CD14-positive monocyte (primary cell): ENCODE data around the gene TSPAN8. TPM values are rescaled to one million over a fixed set of nuclear protein-coding genes. Genes with fewer than 3 reads are reported as not detected.

Experiments
- DNase-seq, 3 donors: peaks; one replicate each; pipeline ENCODE4 v3.0.0-alpha.2; 2011 to 2022
- H2AFZ ChIP-seq: 2 replicates; pipeline ENCODE4 v1.6.0; 2012; ENCODE audit warnings: mild to moderate bottlenecking, low read depth, low read length, inconsistent platforms; ENCODE audit not compliant: insufficient read depth, poor library complexity, severe bottlenecking
- H3K27ac ChIP-seq, 2 donors: 1 replicate in 1 of 2; 2 replicates in 1 of 2; pipeline ENCODE4 v1.5.1; 2012 to 2013; ENCODE audit warnings: low read length in 2 of 2, control low read depth in 1 of 2, inconsistent platforms in 1 of 2, low read depth in 1 of 2, mild to moderate bottlenecking in 1 of 2
- H3K27me3 ChIP-seq, 2 donors: one replicate each; pipeline versions ENCODE4 v1.6.0 to v1.6.1; 2011 to 2013; ENCODE audit warnings: low read length in 2 of 2; ENCODE audit not compliant: control insufficient read depth in 2 of 2, insufficient read depth in 2 of 2
- H3K36me3 ChIP-seq, 2 donors: replicated peaks in 1 of 2; 1 replicate in 1 of 2; 2 replicates in 1 of 2; pipeline versions ENCODE4 v1.5.1 to v1.6.1; 2012 to 2013; ENCODE audit warnings: low read length in 2 of 2, control low read depth in 1 of 2, inconsistent platforms in 1 of 2, mild to moderate bottlenecking in 1 of 2; ENCODE audit not compliant: insufficient read depth in 2 of 2, control insufficient read depth in 1 of 2
- H3K4me1 ChIP-seq, 2 donors: 1 replicate in 1 of 2; 2 replicates in 1 of 2; pipeline versions ENCODE4 v1.5.1 to v1.6.1; 2012 to 2013; ENCODE audit warnings: low read length in 2 of 2, control low read depth in 1 of 2, inconsistent platforms in 1 of 2, mild to moderate bottlenecking in 1 of 2, moderate library complexity in 1 of 2; ENCODE audit not compliant: insufficient read depth in 2 of 2, control insufficient read depth in 1 of 2
- H3K4me2 ChIP-seq: replicated peaks from 2 replicates; pipeline ENCODE3; 2012; ENCODE audit warnings: low read length, moderate library complexity, mild to moderate bottlenecking; ENCODE audit not compliant: poor library complexity, severe bottlenecking; ENCODE audit errors: extremely low read depth
- H3K4me3 ChIP-seq, 3 experiments: fragments of 200-600 bp in 1 of 3; sonication (generic) in 1 of 3; replicated peaks in 1 of 3; 1 replicate in 2 of 3; 2 replicates in 1 of 3; pipeline ENCODE4 v1.5.1; 2011 to 2013; ENCODE audit warnings: low read length in 3 of 3, mild to moderate bottlenecking in 3 of 3, control low read depth in 2 of 3, low read depth in 2 of 3, inconsistent platforms in 1 of 3, moderate library complexity in 1 of 3
- H3K79me2 ChIP-seq: 2 replicates; pipeline ENCODE4 v1.6.0; 2012; ENCODE audit warnings: mild to moderate bottlenecking, control low read depth, inconsistent platforms, low read length, moderate library complexity; ENCODE audit not compliant: insufficient read depth
- H3K9ac ChIP-seq: 2 replicates; pipeline ENCODE4 v1.6.0; 2017; ENCODE audit warnings: low read length, mild to moderate bottlenecking; ENCODE audit not compliant: insufficient read depth, poor library complexity, severe bottlenecking
- H3K9me3 ChIP-seq, 2 donors: replicated peaks in 1 of 2; 1 replicate in 1 of 2; 2 replicates in 1 of 2; pipeline versions ENCODE4 v1.5.1 to v1.6.1; 2012 to 2013; ENCODE audit warnings: low read length in 2 of 2, control low read depth in 1 of 2; ENCODE audit not compliant: control insufficient read depth in 1 of 2, insufficient read depth in 1 of 2
- H4K20me1 ChIP-seq: 2 replicates; pipeline ENCODE4 v1.6.0; 2012; ENCODE audit warnings: mild to moderate bottlenecking, low read length, control low read depth, moderate library complexity; ENCODE audit not compliant: insufficient read depth
- H3K27ac Mint-ChIP-seq, 7 donors: one replicate each; pipeline ENCODE4 v1.8.0; 2020; ENCODE audit warnings: mild to moderate bottlenecking in 7 of 7, mixed read lengths in 7 of 7, moderate library complexity in 6 of 7, inconsistent platforms in 2 of 7
- H3K27me3 Mint-ChIP-seq, 3 donors: one replicate each; pipeline ENCODE4 v1.8.0; 2021 to 2022; ENCODE audit warnings: low read depth in 3 of 3, mild to moderate bottlenecking in 3 of 3, mixed read lengths in 3 of 3, moderate library complexity in 3 of 3, inconsistent platforms in 1 of 3
- H3K36me3 Mint-ChIP-seq, 2 donors: one replicate each; pipeline ENCODE4 v1.8.0; 2020; ENCODE audit warnings: mixed read lengths in 2 of 2, inconsistent platforms in 1 of 2, mild to moderate bottlenecking in 1 of 2
- H3K4me1 Mint-ChIP-seq: one replicate; pipeline ENCODE4 v1.8.0; 2020; ENCODE audit warnings: mild to moderate bottlenecking, mixed read lengths
- H3K4me3 Mint-ChIP-seq, 2 donors: one replicate each; pipeline ENCODE4 v1.8.0; 2020; ENCODE audit warnings: mild to moderate bottlenecking in 2 of 2, mixed read lengths in 2 of 2, moderate library complexity in 1 of 2
- H3K9me3 Mint-ChIP-seq, 7 donors: one replicate each; pipeline ENCODE4 v1.8.0; 2020 to 2022; ENCODE audit warnings: mixed read lengths in 7 of 7, mild to moderate bottlenecking in 6 of 7, moderate library complexity in 6 of 7, inconsistent platforms in 2 of 7
- WGBS: methylation state at CpG from one replicate; pipeline ENCODE4 v1.1.5; 2013; ENCODE audit warnings: missing lambda C conversion rate; ENCODE audit not compliant: insufficient coverage; 5-methylcytosine and 5-hydroxymethylcytosine counted together
- intact Hi-C, 2 donors: fragments of 100-400 bp; cut with micrococcal nuclease; formaldehyde crosslinking; loops; one replicate each; pipeline versions ENCODE4 v1.15.0 to v1.15.1; 2023
- polyA plus RNA-seq, 3 donors: library from polyadenylated mRNA; depleted of rRNA in 1 of 3; unstranded in 2 of 3; stranded (reverse) in 1 of 3; fragments of 300-500 nt in 2 of 3; fragments of >200 nt in 1 of 3; fragmentation: Illumina TruSeq in 2 of 3; gene quantifications; 1 replicate in 2 of 3; 2 replicates in 1 of 3; pipeline ENCODE4 v1.2.3, GENCODE V29; 2012 to 2021
- TF ChIP-seq, protein P1 (sequence below): fragments of 200-600 bp; IDR thresholded peaks from one replicate; pipeline ENCODE4 v1.8.0; 2022; ENCODE audit warnings: antibody characterized with exemption, mild to moderate bottlenecking

TSPAN8 gene
- polyA plus RNA-seq, 3 donors: not detected

DNA sequence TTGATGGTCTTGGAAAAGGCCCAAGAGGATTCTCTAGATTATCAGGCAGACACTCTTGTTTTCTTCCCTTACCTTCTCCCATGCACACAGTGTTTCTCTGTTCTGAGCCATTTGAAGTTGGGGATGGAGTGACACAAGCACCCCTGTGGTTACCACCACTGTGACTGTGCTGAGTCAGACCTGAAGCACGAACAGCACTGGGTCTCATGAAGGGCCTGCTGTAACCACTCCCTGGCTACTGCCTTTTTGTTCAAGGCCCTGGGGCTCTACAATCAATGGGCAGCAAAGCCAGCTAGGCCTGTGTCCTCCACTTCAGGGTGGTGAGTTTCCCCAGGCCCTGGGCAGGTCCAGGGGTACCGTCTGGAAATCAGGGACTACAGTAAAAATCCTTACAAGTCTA is 65.5 kb downstream of the TSPAN8 start:
- WGBS: 0% methylated on average over 1 of the region's 2 CpGs
- Histone ChIP-seq H3K4me1 (no peaks in the 10 kb centered on the region), H3K9ac (no peak overlapping the region), H3K36me3 (no peaks in the 10 kb centered on the region), H3K27me3 (no peaks in the 10 kb centered on the region), H3K27ac (no peak overlapping the region), H3K4me2 (no peak overlapping the region), H3K9me3 (peaks cover 14 to 23% of the 10 kb centered on the region in 2 donors), H2AFZ (no peak overlapping the region), H4K20me1 (no peaks in the 10 kb centered on the region), H3K79me2 (no peaks in the 10 kb centered on the region), H3K4me3 (no peak overlapping the region)
- Mint-ChIP-seq H3K4me3 (no peak overlapping the region), H3K27ac (no peak overlapping the region), H3K4me1 (no peaks in the 10 kb centered on the region), H3K9me3 (peaks cover 2 to 15% (median 11%) of the 10 kb centered on the region in 7 donors), H3K36me3 (no peaks in the 10 kb centered on the region), H3K27me3 (peaks cover 0 to 2% (median 0%) of the 10 kb centered on the region in 3 donors)
- DNase-seq: no peak
- TF ChIP-seq, protein P1, sequence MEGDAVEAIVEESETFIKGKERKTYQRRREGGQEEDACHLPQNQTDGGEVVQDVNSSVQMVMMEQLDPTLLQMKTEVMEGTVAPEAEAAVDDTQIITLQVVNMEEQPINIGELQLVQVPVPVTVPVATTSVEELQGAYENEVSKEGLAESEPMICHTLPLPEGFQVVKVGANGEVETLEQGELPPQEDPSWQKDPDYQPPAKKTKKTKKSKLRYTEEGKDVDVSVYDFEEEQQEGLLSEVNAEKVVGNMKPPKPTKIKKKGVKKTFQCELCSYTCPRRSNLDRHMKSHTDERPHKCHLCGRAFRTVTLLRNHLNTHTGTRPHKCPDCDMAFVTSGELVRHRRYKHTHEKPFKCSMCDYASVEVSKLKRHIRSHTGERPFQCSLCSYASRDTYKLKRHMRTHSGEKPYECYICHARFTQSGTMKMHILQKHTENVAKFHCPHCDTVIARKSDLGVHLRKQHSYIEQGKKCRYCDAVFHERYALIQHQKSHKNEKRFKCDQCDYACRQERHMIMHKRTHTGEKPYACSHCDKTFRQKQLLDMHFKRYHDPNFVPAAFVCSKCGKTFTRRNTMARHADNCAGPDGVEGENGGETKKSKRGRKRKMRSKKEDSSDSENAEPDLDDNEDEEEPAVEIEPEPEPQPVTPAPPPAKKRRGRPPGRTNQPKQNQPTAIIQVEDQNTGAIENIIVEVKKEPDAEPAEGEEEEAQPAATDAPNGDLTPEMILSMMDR: no peak
- intact Hi-C loops: no loop called here

DNA sequence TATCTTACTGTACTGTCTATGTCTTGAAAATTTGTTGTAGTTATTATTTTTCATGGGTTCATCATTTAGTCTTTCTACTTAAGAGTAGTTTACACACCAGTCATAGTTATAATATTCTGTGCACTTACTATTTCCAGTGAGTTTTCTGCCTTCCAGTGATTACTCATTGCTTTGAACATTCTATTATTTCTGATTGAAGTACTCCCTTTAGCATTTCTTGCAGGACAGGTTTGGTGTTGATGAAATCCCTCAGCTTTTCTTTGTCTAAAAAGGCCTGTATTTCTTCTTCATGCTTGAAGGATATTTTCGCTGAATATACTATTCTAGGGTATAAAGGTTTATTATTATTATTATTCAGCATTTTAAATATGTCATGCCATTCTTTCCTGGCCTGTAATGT is 66.8 kb downstream of the TSPAN8 start:
- Mint-ChIP-seq H3K4me1 (no peaks in the 10 kb centered on the region), H3K27me3 (peaks cover 0 to 2% (median 1%) of the 10 kb centered on the region in 3 donors), H3K27ac (no peak overlapping the region), H3K9me3 (peaks cover 2 to 20% (median 12%) of the 10 kb centered on the region in 7 donors), H3K36me3 (no peaks in the 10 kb centered on the region), H3K4me3 (no peak overlapping the region)
- no peak overlapping the region for H3K4me2 ChIP-seq
- DNase-seq: no peak
- intact Hi-C loops: no loop called here
- H3K4me1 ChIP-seq: no peaks in the 10 kb centered on the region
- no peaks in the 10 kb centered on the region for H4K20me1 ChIP-seq
- H3K4me3 ChIP-seq: no peak overlapping the region
- H3K36me3 ChIP-seq: no peaks in the 10 kb centered on the region
- H3K9me3 ChIP-seq: peaks cover 18 to 23% of the 10 kb centered on the region in 2 donors
- H3K9ac ChIP-seq: no peak overlapping the region
- H2AFZ ChIP-seq: no peak overlapping the region
- H3K79me2 ChIP-seq: no peaks in the 10 kb centered on the region
- H3K27me3 ChIP-seq: no peaks in the 10 kb centered on the region
- no peak overlapping the region for H3K27ac ChIP-seq
- no CpG with 5 or more reads among the region's 1 CpG for WGBS
- TF ChIP-seq, protein P1: no peak
